ENCODE results near the gene FOXP1.

Gene FOXP1

GRCh38 chr3:71028184-71028583 is 555.3 kb downstream of the FOXP1 start:
- DNase-seq (ENCODE audit: low read depth): no peak
- TF ChIP-seq CTCF (IDR thresholded peaks at IDR 0.05; ENCODE audit: low read depth, low read length, missing control alignments): no peak
- no peak overlapping the region for H3K4me3 ChIP-seq (ENCODE audit: low read depth, low read length)

GRCh38 chr3:71026634-71027578 is 556.6 kb downstream of the FOXP1 start:
- no peak for TF ChIP-seq CTCF (IDR thresholded peaks at IDR 0.05; ENCODE audit: low read depth, low read length, missing control alignments)
- DNase-seq (ENCODE audit: low read depth): no peak
- no peak overlapping the region for H3K4me3 ChIP-seq (ENCODE audit: low read depth, low read length)

GRCh38 chr3:71025516-71025915 is 558.0 kb downstream of the FOXP1 start:
- TF ChIP-seq CTCF (IDR thresholded peaks at IDR 0.05; ENCODE audit: low read depth, low read length, missing control alignments): no peak
- H3K4me3 ChIP-seq (ENCODE audit: low read depth, low read length): no peak overlapping the region
- no peak for DNase-seq (ENCODE audit: low read depth)

GRCh38 chr3:71025010-71025409 is 558.5 kb downstream of the FOXP1 start:
- no peak for DNase-seq (ENCODE audit: low read depth)
- H3K4me3 ChIP-seq (ENCODE audit: low read depth, low read length): no peak overlapping the region
- no peak for TF ChIP-seq CTCF (IDR thresholded peaks at IDR 0.05; ENCODE audit: low read depth, low read length, missing control alignments)

GRCh38 chr3:71022551-71023335 is 560.8 kb downstream of the FOXP1 start:
- no peak for TF ChIP-seq CTCF (IDR thresholded peaks at IDR 0.05; ENCODE audit: low read depth, low read length, missing control alignments)
- no peak for DNase-seq (ENCODE audit: low read depth)
- H3K4me3 ChIP-seq (ENCODE audit: low read depth, low read length): no peak overlapping the region

- DNase-seq (ENCODE audit: low read depth): no peak
- no peak overlapping the region for H3K4me3 ChIP-seq (ENCODE audit: low read depth, low read length)
- TF ChIP-seq CTCF (IDR thresholded peaks at IDR 0.05; ENCODE audit: low read depth, low read length, missing control alignments): no peak
Observed at GRCh38 chr3:71018799-71019198, 564.7 kb downstream of the FOXP1 start.

Data from GM12864 (cell line).